Heart left ventricle (tissue), 13 donors: Measurements from ENCODE around the gene FAAP20.

Experiments
- POLR2A ChIP-seq, 2 donors: fragments of 450-650 bp; IDR thresholded peaks; one replicate each; pipeline ENCODE4 v1.6.1; 2017; ENCODE audit warnings: antibody characterized with exemption in 2 of 2, mild to moderate bottlenecking in 2 of 2, moderate library complexity in 2 of 2
- TF ChIP-seq, protein P1 (sequence below), 12 donors: fragments of 200-600 bp; sonication (generic) in 4 of 12; IDR thresholded peaks; one replicate each; pipeline versions ENCODE4 v1.5.0 to v1.8.0; 2018 to 2022; ENCODE audit warnings: antibody characterized with exemption in 12 of 12, mild to moderate bottlenecking in 5 of 12
- donor health status: ischemic (EF 13 %, LVEDD 7.1; RV severe dilation, severe dysfunction).
- donor health status: DM: no; HTN: yes; CAD: no.
- donor health status: DM: no; HTN: no; CAD: no.
- donor health status: ischemic (EF 25% LVEDD 6.9; RV normal size, moderate dysfunction).
- donor health status: ischemic (EF 25% LVEDD 5.7; RV mildly dilated, moderate dysfunction).
- donor health status: ischemic (EF 35%, LVEDD 5.7; RV mildly dilated, moderate dysfunction).
- donor health status: nonischemic (EF 11% LVEDD 7.7; RV severe dilation, severe dysfunction).
- donor health status: DM: yes; HTN: yes; CAD: no.
- donor health status: PGD.
- donor health status: ischemic (EF 29% LVEDD 5.4; RV normal size, mild dysfunction).
- donor health status: nonischemic (EF 23%, LVEDD 6.1; RV moderate dilation, normal function).

DNA sequence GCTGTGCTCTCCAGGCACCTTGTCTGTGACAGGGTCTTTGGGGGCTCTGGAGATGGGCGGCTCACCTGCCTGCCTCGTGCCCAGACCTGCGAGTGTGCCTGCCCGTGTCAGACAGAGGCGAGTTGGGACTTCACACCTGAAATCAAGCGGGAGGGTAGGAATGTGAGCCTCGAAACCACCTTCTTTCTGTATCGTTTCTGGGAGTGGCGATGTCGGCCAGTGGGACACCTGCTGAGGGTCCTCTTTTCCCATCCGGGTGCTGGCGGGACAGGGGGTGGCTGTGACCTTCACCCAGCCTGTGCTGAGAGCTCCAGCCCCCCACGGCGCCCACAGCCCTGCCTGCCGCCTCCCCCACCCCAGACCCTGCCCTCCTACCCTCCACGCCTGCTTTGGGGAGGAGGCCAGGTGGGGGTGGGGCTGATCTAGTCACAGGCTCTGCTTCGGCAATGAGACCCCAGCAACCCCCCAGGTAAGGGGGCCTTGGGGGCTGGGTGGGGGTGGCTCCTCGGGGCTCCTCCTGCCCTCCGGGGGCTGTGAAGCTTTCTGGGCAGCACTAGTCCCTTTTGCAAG lies 15.6 kb upstream of the FAAP20 start:
- TF ChIP-seq, protein P1, sequence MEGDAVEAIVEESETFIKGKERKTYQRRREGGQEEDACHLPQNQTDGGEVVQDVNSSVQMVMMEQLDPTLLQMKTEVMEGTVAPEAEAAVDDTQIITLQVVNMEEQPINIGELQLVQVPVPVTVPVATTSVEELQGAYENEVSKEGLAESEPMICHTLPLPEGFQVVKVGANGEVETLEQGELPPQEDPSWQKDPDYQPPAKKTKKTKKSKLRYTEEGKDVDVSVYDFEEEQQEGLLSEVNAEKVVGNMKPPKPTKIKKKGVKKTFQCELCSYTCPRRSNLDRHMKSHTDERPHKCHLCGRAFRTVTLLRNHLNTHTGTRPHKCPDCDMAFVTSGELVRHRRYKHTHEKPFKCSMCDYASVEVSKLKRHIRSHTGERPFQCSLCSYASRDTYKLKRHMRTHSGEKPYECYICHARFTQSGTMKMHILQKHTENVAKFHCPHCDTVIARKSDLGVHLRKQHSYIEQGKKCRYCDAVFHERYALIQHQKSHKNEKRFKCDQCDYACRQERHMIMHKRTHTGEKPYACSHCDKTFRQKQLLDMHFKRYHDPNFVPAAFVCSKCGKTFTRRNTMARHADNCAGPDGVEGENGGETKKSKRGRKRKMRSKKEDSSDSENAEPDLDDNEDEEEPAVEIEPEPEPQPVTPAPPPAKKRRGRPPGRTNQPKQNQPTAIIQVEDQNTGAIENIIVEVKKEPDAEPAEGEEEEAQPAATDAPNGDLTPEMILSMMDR (IDR thresholded peaks at IDR 0.05) = no peak
- TF ChIP-seq POLR2A (IDR thresholded peaks at IDR 0.05) = no peak
